HepG2 (cell line): Measurements from ENCODE around the gene TSC22D1. TPM values are rescaled to one million over a fixed set of nuclear protein-coding genes. Genes with fewer than 3 reads are reported as not detected.

Source experiments
- BORCS8-MEF2B ChIP-seq: sonication (generic); formaldehyde crosslinking; IDR thresholded peaks from 2 replicates; pipeline ENCODE4 v1.8.0; 2022; ENCODE audit warnings: mild to moderate bottlenecking, missing genetic modification reagents
- CCAR2 ChIP-seq: fragments of 200-400 bp; formaldehyde crosslinking; optimal IDR thresholded peaks from 2 replicates; pipeline ENCODE3; 2018; ENCODE audit warnings: low read depth, mild to moderate bottlenecking, low read length, moderate library complexity
- HES4 ChIP-seq: sonication (generic); formaldehyde crosslinking; IDR thresholded peaks from 2 replicates; pipeline ENCODE4 v1.9.0; 2021; ENCODE audit warnings: mild to moderate bottlenecking, missing genetic modification reagents, borderline replicate concordance
- HNRNPL ChIP-seq: fragments of 200-400 bp; formaldehyde crosslinking; IDR thresholded peaks from 2 replicates; pipeline ENCODE4 v1.6.1; 2017; ENCODE audit warnings: mild to moderate bottlenecking, low read depth, low read length
- KDM4B ChIP-seq: sonication (generic); formaldehyde crosslinking; IDR thresholded peaks from 2 replicates; pipeline ENCODE4 v1.4.0; 2020; ENCODE audit warnings: missing genetic modification reagents
- KMT2B ChIP-seq: IDR thresholded peaks from 2 replicates; pipeline ENCODE4 v1.6.1; 2016; ENCODE audit warnings: missing genetic modification reagents, missing compliant biosample characterization
- MTA1 ChIP-seq: sonication (generic); formaldehyde crosslinking; IDR thresholded peaks from 2 replicates; pipeline ENCODE4 v1.4.0; 2020; ENCODE audit warnings: missing genetic modification reagents, mild to moderate bottlenecking, borderline replicate concordance
- MTF2 ChIP-seq: sonication (generic); formaldehyde crosslinking; IDR thresholded peaks from 2 replicates; pipeline ENCODE4 v1.5.0; 2020; ENCODE audit warnings: missing genetic modification reagents, borderline replicate concordance
- POLR2A ChIP-seq, 2 experiments: IDR thresholded peaks; 2 replicates each; pipeline ENCODE4 v1.6.1; 2011; ENCODE audit warnings: low read depth in 2 of 2, low read length in 2 of 2, mild to moderate bottlenecking in 1 of 2, moderate library complexity in 1 of 2; ENCODE audit not compliant: insufficient read depth in 1 of 2
- RAD21 ChIP-seq: fragments of 450-650 bp; formaldehyde crosslinking; IDR thresholded peaks from 2 replicates; pipeline ENCODE4 v1.5.0; 2020; ENCODE audit warnings: mild to moderate bottlenecking
- REXO4 ChIP-seq: sonication (generic); formaldehyde crosslinking; IDR thresholded peaks from 2 replicates; pipeline ENCODE4 v1.8.0; 2022; ENCODE audit warnings: missing genetic modification reagents, mild to moderate bottlenecking, borderline replicate concordance
- RFX3 ChIP-seq: IDR thresholded peaks from 2 replicates; pipeline ENCODE4 v1.6.1; 2016; ENCODE audit warnings: missing biosample characterization, missing genetic modification reagents
- SP140L ChIP-seq: sonication (generic); formaldehyde crosslinking; IDR thresholded peaks from 2 replicates; pipeline ENCODE4 v1.4.0; 2020; ENCODE audit warnings: missing genetic modification reagents, borderline replicate concordance
- TARDBP ChIP-seq: sonication (generic); formaldehyde crosslinking; IDR thresholded peaks from 2 replicates; pipeline ENCODE4 v1.8.0; 2022; ENCODE audit warnings: mild to moderate bottlenecking, missing genetic modification reagents
- TBP ChIP-seq: sonication (generic); formaldehyde crosslinking; IDR thresholded peaks from 2 replicates; pipeline ENCODE4 v1.5.0; 2020; ENCODE audit warnings: missing genetic modification reagents
- ZBTB21 ChIP-seq: sonication (generic); formaldehyde crosslinking; IDR thresholded peaks from 2 replicates; pipeline ENCODE4 v1.4.0; 2020; ENCODE audit warnings: missing genetic modification reagents
- ZBTB42 ChIP-seq: sonication (generic); formaldehyde crosslinking; IDR thresholded peaks from 2 replicates; pipeline ENCODE4 v1.5.0; 2020; ENCODE audit warnings: mild to moderate bottlenecking, missing genetic modification reagents
- ZNF296 ChIP-seq: sonication (generic); formaldehyde crosslinking; conservative IDR thresholded peaks from 2 replicates; pipeline ENCODE4 v1.5.0; 2020; ENCODE audit warnings: mild to moderate bottlenecking, missing genetic modification reagents
- ZNF326 ChIP-seq: sonication (generic); formaldehyde crosslinking; IDR thresholded peaks from 2 replicates; pipeline ENCODE4 v1.4.0; 2020; ENCODE audit warnings: missing genetic modification reagents, borderline replicate concordance
- ZNF563 ChIP-seq: sonication (generic); formaldehyde crosslinking; IDR thresholded peaks from 2 replicates; pipeline ENCODE4 v1.8.0; 2022; ENCODE audit warnings: mild to moderate bottlenecking, moderate library complexity, missing genetic modification reagents
- ZNF652 ChIP-seq: IDR thresholded peaks from 2 replicates; pipeline ENCODE4 v1.6.1; 2016; ENCODE audit warnings: low read depth, borderline replicate concordance
- ZNF891 ChIP-seq: sonication (generic); formaldehyde crosslinking; IDR thresholded peaks from 2 replicates; pipeline ENCODE4 v1.5.0; 2020; ENCODE audit warnings: mild to moderate bottlenecking, missing genetic modification reagents
- ZSCAN22 ChIP-seq: sonication (generic); formaldehyde crosslinking; IDR thresholded peaks from 2 replicates; pipeline ENCODE4 v1.4.0; 2020; ENCODE audit warnings: mild to moderate bottlenecking, missing genetic modification reagents
- polyA plus RNA-seq, 8 experiments: library from polyadenylated mRNA; depleted of rRNA in 3 of 8; stranded (reverse) in 7 of 8; unstranded in 1 of 8; fragments of >200 nt; fragmentation: Illumina TruSeq in 4 of 8; extraction: Trizol in 4 of 8; gene quantifications; 2 replicates each; pipeline versions ENCODE4 v1.2.1 to v1.2.3, GENCODE V29; 2011 to 2016; ENCODE audit warnings: low read depth in 4 of 8, missing spikeins in 1 of 8, mixed read lengths in 1 of 8; ENCODE audit not compliant: insufficient read depth in 1 of 8
- total RNA-seq, 5 experiments: library from RNA; depleted of rRNA; stranded (reverse); fragments of >200 nt; fragmentation: Illumina TruSeq; extraction: Trizol; gene quantifications; 2 replicates each; pipeline ENCODE4 v1.2.3, GENCODE V29; 2016; ENCODE audit warnings: low read depth in 1 of 5
- TF ChIP-seq, protein P1 (sequence below): sonication (generic); formaldehyde crosslinking; IDR thresholded peaks from 2 replicates; pipeline ENCODE4 v1.4.0; 2020; ENCODE audit warnings: missing genetic modification reagents
- TF ChIP-seq, protein P2 (sequence below): sonication (generic); formaldehyde crosslinking; IDR thresholded peaks from 2 replicates; pipeline ENCODE4 v1.4.0; 2020; ENCODE audit warnings: missing genetic modification reagents
- TF ChIP-seq, protein P3 (sequence below), 2 experiments: fragments of 450-650 bp in 1 of 2; sonication (generic) in 1 of 2; formaldehyde crosslinking; IDR thresholded peaks; 2 replicates each; pipeline versions ENCODE4 v1.5.0 to v1.8.0; 2020 to 2022; ENCODE audit warnings: mild to moderate bottlenecking in 1 of 2, missing genetic modification reagents in 1 of 2
- TF ChIP-seq, protein P4 (sequence below): sonication (generic); formaldehyde crosslinking; IDR thresholded peaks from 2 replicates; pipeline ENCODE4 v1.4.0; 2020; ENCODE audit warnings: missing genetic modification reagents

The TSC22D1 gene
- total and polyA plus RNA-seq, 2 of the 13 experiments (the other 11 are each of a cell fraction or from before 2014, with no cell fraction given), result 18.4 to 35.7 TPM

DNA sequence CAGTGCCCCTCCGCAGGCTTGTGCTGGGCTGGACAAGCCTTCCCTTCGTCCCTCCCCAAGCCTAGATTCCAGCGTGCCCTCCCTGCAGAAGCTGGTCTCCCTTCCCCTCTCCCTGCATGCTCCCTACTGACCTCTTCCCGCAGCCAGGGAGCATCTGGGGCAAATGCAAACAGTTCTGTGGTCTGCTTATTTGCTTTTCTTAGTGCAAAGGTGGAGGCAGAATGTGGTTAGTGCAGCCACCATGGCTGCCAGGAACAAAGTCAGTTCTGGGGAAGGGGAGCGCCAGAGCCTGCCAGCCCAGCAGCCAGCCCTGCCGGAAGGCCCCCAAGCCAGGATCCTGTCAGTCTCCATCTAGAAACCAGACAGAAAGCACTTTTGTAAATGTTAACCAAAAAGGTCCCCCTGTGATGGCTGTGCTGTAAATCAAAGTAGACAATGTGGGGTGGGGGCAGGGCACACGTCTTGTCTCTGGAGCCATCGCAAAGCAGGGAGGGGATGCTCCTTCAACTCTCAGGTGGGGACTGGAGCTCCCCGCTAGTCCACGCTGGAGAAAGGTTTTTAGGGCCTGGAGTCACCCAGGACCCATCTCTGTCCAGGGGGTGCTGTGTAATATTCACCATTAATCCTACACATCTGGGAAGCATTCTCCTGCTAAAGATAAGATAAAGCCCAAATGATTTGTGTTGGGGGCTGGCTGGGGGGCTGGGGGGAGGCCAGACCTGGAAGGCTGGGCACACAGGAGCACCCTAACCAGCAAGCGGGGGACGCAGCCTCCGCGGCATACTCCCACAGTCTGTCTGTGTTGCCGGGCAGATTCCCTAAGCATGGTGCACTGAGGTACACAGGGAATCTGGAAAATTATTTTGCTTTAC, 171.6 kb downstream of the TSC22D1 start (continued):
- TF ChIP-seq HNRNPL, result 0 out of 2 replicates have a peak, but pooled peaks have one; percentile 41
- TF ChIP-seq, protein P1, sequence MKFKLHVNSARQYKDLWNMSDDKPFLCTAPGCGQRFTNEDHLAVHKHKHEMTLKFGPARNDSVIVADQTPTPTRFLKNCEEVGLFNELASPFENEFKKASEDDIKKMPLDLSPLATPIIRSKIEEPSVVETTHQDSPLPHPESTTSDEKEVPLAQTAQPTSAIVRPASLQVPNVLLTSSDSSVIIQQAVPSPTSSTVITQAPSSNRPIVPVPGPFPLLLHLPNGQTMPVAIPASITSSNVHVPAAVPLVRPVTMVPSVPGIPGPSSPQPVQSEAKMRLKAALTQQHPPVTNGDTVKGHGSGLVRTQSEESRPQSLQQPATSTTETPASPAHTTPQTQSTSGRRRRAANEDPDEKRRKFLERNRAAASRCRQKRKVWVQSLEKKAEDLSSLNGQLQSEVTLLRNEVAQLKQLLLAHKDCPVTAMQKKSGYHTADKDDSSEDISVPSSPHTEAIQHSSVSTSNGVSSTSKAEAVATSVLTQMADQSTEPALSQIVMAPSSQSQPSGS (CRISPR knock-in tag), result peak; percentile 64; the same call in 1 of the 2 replicates
- no peak for TF ChIP-seq REXO4 (CRISPR knock-in tag)
- no peak for TF ChIP-seq ZNF296
- peak; percentile 34; the same call in 1 of the 2 replicates for TF ChIP-seq ZNF652 (CRISPR knock-in tag)
- TF ChIP-seq HES4 (CRISPR knock-in tag), result no peak
- TF ChIP-seq MTF2 (CRISPR knock-in tag), result no peak
- no peak for TF ChIP-seq SP140L
- TF ChIP-seq ZBTB42 (CRISPR knock-in tag), result no peak
- TF ChIP-seq TBP (CRISPR knock-in tag), result no peak
- TF ChIP-seq TARDBP, result peak; percentile 89
- TF ChIP-seq ZNF326 (CRISPR knock-in tag), result no peak
- TF ChIP-seq, protein P2, sequence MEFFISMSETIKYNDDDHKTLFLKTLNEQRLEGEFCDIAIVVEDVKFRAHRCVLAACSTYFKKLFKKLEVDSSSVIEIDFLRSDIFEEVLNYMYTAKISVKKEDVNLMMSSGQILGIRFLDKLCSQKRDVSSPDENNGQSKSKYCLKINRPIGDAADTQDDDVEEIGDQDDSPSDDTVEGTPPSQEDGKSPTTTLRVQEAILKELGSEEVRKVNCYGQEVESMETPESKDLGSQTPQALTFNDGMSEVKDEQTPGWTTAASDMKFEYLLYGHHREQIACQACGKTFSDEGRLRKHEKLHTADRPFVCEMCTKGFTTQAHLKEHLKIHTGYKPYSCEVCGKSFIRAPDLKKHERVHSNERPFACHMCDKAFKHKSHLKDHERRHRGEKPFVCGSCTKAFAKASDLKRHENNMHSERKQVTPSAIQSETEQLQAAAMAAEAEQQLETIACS (CRISPR knock-in tag), result no peak
- TF ChIP-seq POLR2A (IDR thresholded peaks at IDR 0.05; ENCODE audit: insufficient read depth in 1 of 2, low read depth in 2 of 2, low read length in 2 of 2), result peak; percentile 76 to 96
- TF ChIP-seq, protein P3, sequence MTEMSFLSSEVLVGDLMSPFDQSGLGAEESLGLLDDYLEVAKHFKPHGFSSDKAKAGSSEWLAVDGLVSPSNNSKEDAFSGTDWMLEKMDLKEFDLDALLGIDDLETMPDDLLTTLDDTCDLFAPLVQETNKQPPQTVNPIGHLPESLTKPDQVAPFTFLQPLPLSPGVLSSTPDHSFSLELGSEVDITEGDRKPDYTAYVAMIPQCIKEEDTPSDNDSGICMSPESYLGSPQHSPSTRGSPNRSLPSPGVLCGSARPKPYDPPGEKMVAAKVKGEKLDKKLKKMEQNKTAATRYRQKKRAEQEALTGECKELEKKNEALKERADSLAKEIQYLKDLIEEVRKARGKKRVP (CRISPR knock-in tag; IDR thresholded peaks at IDR 0.05), result no peak
- no peak for TF ChIP-seq RFX3 (CRISPR knock-in tag)
- TF ChIP-seq KMT2B, result peak; percentile 69
- peak; percentile 69 for TF ChIP-seq BORCS8-MEF2B (CRISPR knock-in tag)
- TF ChIP-seq ZBTB21 (CRISPR knock-in tag), result no peak
- no peak for TF ChIP-seq ZNF563 (CRISPR knock-in tag)
- TF ChIP-seq, protein P4, sequence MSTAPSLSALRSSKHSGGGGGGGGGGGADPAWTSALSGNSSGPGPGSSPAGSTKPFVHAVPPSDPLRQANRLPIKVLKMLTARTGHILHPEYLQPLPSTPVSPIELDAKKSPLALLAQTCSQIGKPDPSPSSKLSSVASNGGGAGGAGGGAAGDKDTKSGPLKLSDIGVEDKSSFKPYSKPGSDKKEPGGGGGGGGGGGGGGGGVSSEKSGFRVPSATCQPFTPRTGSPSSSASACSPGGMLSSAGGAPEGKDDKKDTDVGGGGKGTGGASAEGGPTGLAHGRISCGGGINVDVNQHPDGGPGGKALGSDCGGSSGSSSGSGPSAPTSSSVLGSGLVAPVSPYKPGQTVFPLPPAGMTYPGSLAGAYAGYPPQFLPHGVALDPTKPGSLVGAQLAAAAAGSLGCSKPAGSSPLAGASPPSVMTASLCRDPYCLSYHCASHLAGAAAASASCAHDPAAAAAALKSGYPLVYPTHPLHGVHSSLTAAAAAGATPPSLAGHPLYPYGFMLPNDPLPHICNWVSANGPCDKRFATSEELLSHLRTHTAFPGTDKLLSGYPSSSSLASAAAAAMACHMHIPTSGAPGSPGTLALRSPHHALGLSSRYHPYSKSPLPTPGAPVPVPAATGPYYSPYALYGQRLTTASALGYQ, result peak; percentile 55; the same call in 1 of the 2 replicates
- peak; percentile 59; the same call in 1 of the 2 replicates for TF ChIP-seq KDM4B (CRISPR knock-in tag)
- TF ChIP-seq MTA1, result peak; percentile 89
- TF ChIP-seq ZNF891 (CRISPR knock-in tag), result no peak
- peak; percentile 41; the same call in 1 of the 2 replicates for TF ChIP-seq RAD21 (CRISPR knock-in tag)
- TF ChIP-seq ZSCAN22 (CRISPR knock-in tag), result no peak
- TF ChIP-seq CCAR2, result no peak
